GM12874 (cell line): ENCODE data around the gene GPR78.

Experiments used
- CTCF ChIP-seq: IDR thresholded peaks from 2 replicates; pipeline ENCODE4 v1.5.1; 2011; ENCODE audit warnings: low read depth, mild to moderate bottlenecking, control low read depth, low read length, moderate library complexity; ENCODE audit not compliant: insufficient read depth

The GPR78 gene

GRCh38 chr4:8586246-8586645 lies 6.1 kb downstream of the GPR78 start:
- no peak for TF ChIP-seq CTCF

GRCh38 chr4:8586671-8587468 lies 6.7 kb downstream of the GPR78 start:
- TF ChIP-seq CTCF, result 0 out of 2 replicates have a peak, but pooled peaks have one; percentile 14

- TF ChIP-seq CTCF, result no peak
Measured at GRCh38 chr4:8587469-8588195, 7.4 kb downstream of the GPR78 start.

- TF ChIP-seq CTCF, result no peak
Measured at GRCh38 chr4:8588196-8588470, 7.9 kb downstream of the GPR78 start.

GRCh38 chr4:8589336-8589735 lies 9.1 kb downstream of the GPR78 start:
- TF ChIP-seq CTCF, result no peak

- TF ChIP-seq CTCF, result no peak
Measured at GRCh38 chr4:8589823-8590545, 9.8 kb downstream of the GPR78 start.

GRCh38 chr4:8590546-8590880 lies 10.3 kb downstream of the GPR78 start:
- no peak for TF ChIP-seq CTCF
